AG09319 (cell line): ENCODE measurements around the gene BDH1.

Source experiments
- DNase-seq: peaks from one replicate; pipeline ENCODE4 v3.0.0-alpha.2; 2010; ENCODE audit warnings: low read depth; ENCODE audit errors: extremely low read depth
- CTCF ChIP-seq: IDR thresholded peaks from 2 replicates; pipeline ENCODE4 v1.5.1; 2011; ENCODE audit warnings: low read depth, mild to moderate bottlenecking, inconsistent platforms, low read length, moderate library complexity

The BDH1 gene

GRCh38 chr3:197460639-197461038 lies 95.1 kb downstream of the BDH1 start:
- no peak for TF ChIP-seq CTCF
- DNase-seq: no peak

GRCh38 chr3:197460002-197460401 lies 95.8 kb downstream of the BDH1 start:
- no peak for DNase-seq
- TF ChIP-seq CTCF: no peak
